Neural cell (in vitro differentiated cells): ENCODE data around the gene SNTG2. TPM values are rescaled to one million over a fixed set of nuclear protein-coding genes. Genes with fewer than 3 reads are reported as not detected.

Source experiments
- H2AFZ ChIP-seq: fragments of 200-600, 300-800 bp; sonication (generic), shearing (Covaris generic); 2 replicates; pipeline ENCODE4 v1.6.0; 2014; ENCODE audit warnings: low read depth, mild to moderate bottlenecking, antibody characterized with exemption, low read length, moderate library complexity
- H3F3A ChIP-seq: fragments of 200-600 bp; shearing (Covaris generic); 2 replicates; pipeline ENCODE4 v1.6.1; 2016; ENCODE audit warnings: mild to moderate bottlenecking, moderate library complexity, mixed read lengths, antibody characterized with exemption, low read length; ENCODE audit not compliant: insufficient read depth, poor library complexity, severe bottlenecking
- H3K27ac ChIP-seq: fragments of 200-600, 300-800 bp; sonication (generic), shearing (Covaris generic); 2 replicates; pipeline ENCODE4 v1.5.1; 2014; ENCODE audit warnings: mild to moderate bottlenecking, low read length, moderate library complexity
- H3K27me3 ChIP-seq: fragments of 300-800, 200-600 bp; sonication (generic), shearing (Covaris generic); 2 replicates; pipeline ENCODE4 v1.6.0; 2014; ENCODE audit warnings: mild to moderate bottlenecking, low read depth, low read length, moderate library complexity; ENCODE audit not compliant: insufficient read depth
- H3K36me3 ChIP-seq: fragments of 300-800, 200-600 bp; sonication (generic), shearing (Covaris generic); 2 replicates; pipeline ENCODE4 v1.5.1; 2014; ENCODE audit warnings: mild to moderate bottlenecking, antibody characterized with exemption, low read length, moderate library complexity; ENCODE audit not compliant: insufficient read depth
- H3K4me2 ChIP-seq: fragments of 300-800, 200-600 bp; sonication (generic), shearing (Covaris generic); 2 replicates; pipeline ENCODE4 v1.6.0; 2014; ENCODE audit warnings: mild to moderate bottlenecking, low read length
- H3K4me3 ChIP-seq: fragments of 300-800, 200-600 bp; sonication (generic), shearing (Covaris generic); 2 replicates; pipeline ENCODE4 v1.5.1; 2014; ENCODE audit warnings: mild to moderate bottlenecking, low read length, moderate library complexity
- H3K79me2 ChIP-seq: fragments of 200-600 bp; shearing (Covaris generic); replicated peaks from 2 replicates; pipeline ENCODE4 v1.6.0; 2014; ENCODE audit warnings: mild to moderate bottlenecking, low read length, moderate library complexity; ENCODE audit not compliant: insufficient read depth
- H3K9ac ChIP-seq: fragments of 300-800, 200-600 bp; sonication (generic), shearing (Covaris generic); 2 replicates; pipeline ENCODE4 v1.6.1; 2016; ENCODE audit warnings: mild to moderate bottlenecking, low read length, mixed read lengths
- H3K9me2 ChIP-seq: fragments of 200-600 bp; shearing (Covaris generic); 2 replicates; pipeline ENCODE4 v1.6.1; 2016; ENCODE audit warnings: mild to moderate bottlenecking, low read length, mixed read lengths; ENCODE audit not compliant: insufficient read depth
- H3K9me3 ChIP-seq: fragments of 200-600, 300-800 bp; sonication (generic), shearing (Covaris generic); 2 replicates; pipeline ENCODE4 v1.6.1; 2016; ENCODE audit warnings: mild to moderate bottlenecking, mixed run types, low read length, moderate library complexity, mixed read lengths
- H4K20me1 ChIP-seq: fragments of 200-600 bp; shearing (Covaris generic); 2 replicates; pipeline ENCODE4 v1.6.1; 2016; ENCODE audit warnings: mild to moderate bottlenecking, mixed run types; ENCODE audit not compliant: insufficient read depth
- CTCF ChIP-seq: fragments of 450-650 bp; IDR thresholded peaks from 2 replicates; pipeline ENCODE4 v1.5.1; 2014; ENCODE audit warnings: antibody characterized with exemption, mild to moderate bottlenecking, moderate library complexity; ENCODE audit not compliant: poor library complexity, severe bottlenecking
- EP300 ChIP-seq: fragments of 450-650 bp; conservative IDR thresholded peaks from 2 replicates; pipeline ENCODE4 v1.6.1; 2014; ENCODE audit warnings: antibody characterized with exemption, mild to moderate bottlenecking, moderate library complexity; ENCODE audit not compliant: poor library complexity, severe bottlenecking
- EZH2 ChIP-seq: fragments of 200-600, 300-800 bp; shearing (Covaris generic), sonication (generic); IDR thresholded peaks from 2 replicates; pipeline ENCODE4 v1.6.1; 2014; ENCODE audit warnings: antibody characterized with exemption, low read length, borderline replicate concordance, mild to moderate bottlenecking; ENCODE audit not compliant: insufficient read depth, poor library complexity, severe bottlenecking
- MXI1 ChIP-seq: fragments of 450-650 bp; conservative IDR thresholded peaks from 2 replicates; pipeline ENCODE4 v1.6.1; 2014; ENCODE audit warnings: antibody characterized with exemption, mild to moderate bottlenecking; ENCODE audit not compliant: poor library complexity, severe bottlenecking
- POLR2AphosphoS5 ChIP-seq: IDR thresholded peaks from 2 replicates; pipeline ENCODE4 v1.6.1; 2012
- RAD21 ChIP-seq: fragments of 450-650 bp; conservative IDR thresholded peaks from 2 replicates; pipeline ENCODE4 v1.6.1; 2014; ENCODE audit warnings: antibody characterized with exemption, mild to moderate bottlenecking, moderate library complexity
- REST ChIP-seq: IDR thresholded peaks from 2 replicates; pipeline ENCODE4 v1.6.1; 2012; ENCODE audit warnings: borderline replicate concordance
- SMC3 ChIP-seq: fragments of 450-650 bp; conservative IDR thresholded peaks from 2 replicates; pipeline ENCODE4 v1.6.1; 2014; ENCODE audit warnings: antibody characterized with exemption, mild to moderate bottlenecking, moderate library complexity; ENCODE audit not compliant: poor library complexity
- TAF1 ChIP-seq: IDR thresholded peaks from 2 replicates; pipeline ENCODE4 v1.6.1; 2012; ENCODE audit warnings: low read depth
- polyA plus RNA-seq: library from polyadenylated mRNA; depleted of rRNA; stranded (reverse); fragments of >200 nt; gene quantifications from 2 replicates; pipeline ENCODE4 v1.2.3, GENCODE V29; 2014

The SNTG2 gene
- polyA plus RNA-seq, 1 donor from 2014 or later, result not detected

- no peak overlapping the region for H3K4me2 ChIP-seq
These were observed 416.0 kb downstream of the SNTG2 start for GRCh38 chr2:1366546-1367134.

GRCh38 chr2:1367601-1368000, 417.0 kb downstream of the SNTG2 start:
- Histone ChIP-seq H4K20me1 (no peaks in the 10 kb centered on the region), H3K4me2 (no peak overlapping the region), H3F3A (no peaks in the 10 kb centered on the region), H3K27ac (no peak overlapping the region), H3K36me3 (no peaks in the 10 kb centered on the region), H3K4me3 (no peak overlapping the region), H3K79me2 (no peaks in the 10 kb centered on the region), H3K9me3 (no peaks in the 10 kb centered on the region), H3K9ac (no peak overlapping the region), H3K9me2 (no peaks in the 10 kb centered on the region), H3K27me3 (no peaks in the 10 kb centered on the region), H2AFZ (no peak overlapping the region)
- TF ChIP-seq REST (no peak), POLR2AphosphoS5 (no peak), MXI1 (no peak), EP300 (no peak), SMC3 (no peak), TAF1 (no peak), RAD21 (no peak)

More at GRCh38 chr2:1366546-1367134, 416.0 kb downstream of the SNTG2 start:
- Histone ChIP-seq H2AFZ (no peak overlapping the region), H3K9me2 (no peaks in the 10 kb centered on the region), H4K20me1 (no peaks in the 10 kb centered on the region), H3K4me3 (no peak overlapping the region), H3K9ac (no peak overlapping the region), H3K27ac (no peak overlapping the region), H3K79me2 (no peaks in the 10 kb centered on the region), H3K9me3 (no peaks in the 10 kb centered on the region), H3K36me3 (no peaks in the 10 kb centered on the region), H3K27me3 (no peaks in the 10 kb centered on the region), H3F3A (no peaks in the 10 kb centered on the region)
- TF ChIP-seq MXI1 (no peak), TAF1 (no peak), CTCF (no peak), SMC3 (no peak), EP300 (no peak), EZH2 (no peak), REST (no peak)
